GM18520 (cell line): Measurements from ENCODE around the gene NTM.
"Not testable (repeated sequence)": the region's sequence is repeated elsewhere in the genome, so short reads cannot be mapped to it uniquely, and the experiment has no call there.

Experiments
- ATAC-seq: cut with Tn5 transposase; IDR thresholded peaks from one replicate; pipeline ENCODE4 v1.9.1; 2021; ENCODE audit not compliant: unreplicated experiment

Gene NTM

GRCh38 chr11:131664293-131664692 lies 293.9 kb downstream of the NTM start:
- ATAC-seq = no peak

DNA sequence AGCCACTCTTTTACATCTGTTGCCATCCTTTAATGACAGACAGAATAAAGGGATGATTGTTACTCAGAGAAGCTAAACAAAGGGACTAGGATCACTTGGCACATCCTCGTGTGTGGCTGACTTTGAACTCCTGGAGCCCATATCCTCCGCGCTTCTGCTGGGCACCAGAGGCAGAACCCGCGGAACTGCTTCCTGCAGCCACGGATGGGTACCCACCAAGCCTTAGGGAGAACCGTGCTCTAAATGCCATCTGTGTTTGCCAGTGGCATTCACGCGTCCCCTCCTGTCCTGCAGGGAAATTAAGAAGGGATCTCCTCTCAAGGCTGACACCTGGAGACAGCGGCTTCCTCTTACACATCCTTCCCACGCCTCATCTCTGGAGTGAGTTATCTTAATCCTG lies 294.4 kb downstream of the NTM start:
- ATAC-seq = no peak

DNA sequence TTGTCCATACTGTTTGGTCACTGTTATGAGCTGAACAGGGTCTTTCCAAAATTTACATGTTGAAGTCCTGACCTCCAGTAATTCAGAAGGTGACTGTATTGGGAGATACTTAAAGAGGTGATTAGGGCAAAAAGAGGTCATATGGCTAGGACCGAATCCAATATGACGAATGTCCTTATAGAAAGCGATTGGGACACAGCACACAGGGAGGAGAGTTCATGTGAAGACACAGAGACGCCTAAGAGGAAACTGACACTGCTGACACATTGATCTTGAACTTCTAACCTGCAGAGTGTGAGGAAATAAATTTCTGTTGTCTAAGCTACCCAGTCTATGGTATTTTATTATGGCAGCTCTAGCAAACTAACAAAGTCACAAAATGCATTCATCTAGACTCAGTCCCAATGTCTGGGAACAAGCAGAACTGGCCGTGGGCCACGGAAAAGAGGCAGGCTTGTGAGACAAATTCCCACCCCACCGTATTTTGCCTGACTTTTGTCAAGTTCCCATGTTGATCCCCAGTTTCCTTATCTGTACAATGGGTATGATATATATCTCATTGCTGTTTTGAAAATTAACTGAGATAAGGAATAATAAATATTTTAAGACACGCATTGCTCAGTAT lies 295.0 kb downstream of the NTM start:
- ATAC-seq = no peak

- ATAC-seq = no peak
These were observed 295.6 kb downstream of the NTM start for GRCh38 chr11:131666006-131666405.

DNA sequence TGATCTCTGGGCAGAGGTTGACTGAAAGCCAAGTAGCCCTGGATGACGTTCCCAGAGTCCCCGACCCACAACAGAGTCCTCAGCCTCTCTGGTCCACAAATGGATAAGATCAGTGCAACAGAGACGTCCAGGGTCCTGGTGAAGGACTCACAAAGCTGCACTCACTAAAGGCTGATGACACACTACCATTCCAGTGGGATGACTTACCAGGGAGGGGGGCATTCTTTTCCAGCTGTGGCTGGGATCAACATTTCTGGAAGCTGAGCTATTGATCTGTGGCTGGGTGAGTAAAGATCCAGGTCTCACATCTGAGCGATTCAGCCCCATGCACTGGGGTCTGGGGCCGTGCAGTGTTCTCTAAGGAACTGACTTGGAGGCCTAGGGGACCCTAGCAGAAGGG lies 296.2 kb downstream of the NTM start:
- ATAC-seq = no peak

GRCh38 chr11:131667566-131667965 lies 297.2 kb downstream of the NTM start:
- ATAC-seq = no peak

DNA sequence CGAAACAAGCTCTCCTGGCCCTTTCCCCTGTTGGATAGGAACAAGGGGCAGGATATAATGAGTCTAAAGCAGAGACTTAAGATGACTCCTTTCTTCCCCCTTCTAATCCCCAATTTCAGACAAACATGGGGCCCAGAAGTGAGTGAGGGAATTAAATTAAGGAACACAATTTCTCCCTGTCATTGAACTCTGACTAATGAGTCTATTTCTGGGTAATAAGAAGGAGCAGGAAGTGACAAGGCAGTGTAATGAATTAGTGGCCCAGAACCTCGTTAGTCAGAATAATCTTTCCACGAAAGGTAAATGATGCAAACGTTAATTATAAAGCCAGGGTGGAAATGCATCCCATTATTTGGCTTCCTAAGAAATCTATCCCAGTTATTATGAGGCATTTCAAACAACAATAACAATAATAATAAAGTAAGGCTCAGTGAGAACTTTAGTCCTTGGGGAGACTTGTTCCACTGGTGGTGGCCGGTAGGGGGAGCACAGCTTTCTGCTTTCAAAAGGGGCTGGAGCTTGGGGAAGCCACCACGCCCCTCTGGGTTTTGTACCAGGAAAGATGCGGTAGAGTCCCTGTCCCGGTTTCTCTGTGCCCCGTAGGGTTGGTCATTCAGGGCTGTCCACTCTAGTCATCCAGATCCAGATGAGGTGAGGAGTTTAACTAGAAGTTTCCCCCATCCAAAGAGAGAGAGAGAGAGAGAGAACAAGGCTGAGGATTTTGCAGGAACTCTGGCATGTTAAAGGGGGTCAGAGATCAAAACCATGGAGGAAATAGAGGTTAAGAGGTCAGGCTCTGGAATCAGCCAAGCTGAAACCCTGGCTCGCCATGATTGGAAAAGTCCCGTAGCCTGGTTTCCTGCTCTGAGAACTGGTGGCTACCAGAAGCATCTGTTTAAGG lies 298.3 kb downstream of the NTM start:
- ATAC-seq = no peak

GRCh38 chr11:131669401-131669780 lies 299.0 kb downstream of the NTM start:
- ATAC-seq = no peak

GRCh38 chr11:131670876-131671275 lies 300.5 kb downstream of the NTM start:
- no peak for ATAC-seq

- no peak for ATAC-seq
These were observed 300.9 kb downstream of the NTM start for GRCh38 chr11:131671320-131671719.

GRCh38 chr11:131671734-131672133 lies 301.3 kb downstream of the NTM start:
- ATAC-seq = no peak

GRCh38 chr11:131672191-131672590 lies 301.8 kb downstream of the NTM start:
- no peak for ATAC-seq

DNA sequence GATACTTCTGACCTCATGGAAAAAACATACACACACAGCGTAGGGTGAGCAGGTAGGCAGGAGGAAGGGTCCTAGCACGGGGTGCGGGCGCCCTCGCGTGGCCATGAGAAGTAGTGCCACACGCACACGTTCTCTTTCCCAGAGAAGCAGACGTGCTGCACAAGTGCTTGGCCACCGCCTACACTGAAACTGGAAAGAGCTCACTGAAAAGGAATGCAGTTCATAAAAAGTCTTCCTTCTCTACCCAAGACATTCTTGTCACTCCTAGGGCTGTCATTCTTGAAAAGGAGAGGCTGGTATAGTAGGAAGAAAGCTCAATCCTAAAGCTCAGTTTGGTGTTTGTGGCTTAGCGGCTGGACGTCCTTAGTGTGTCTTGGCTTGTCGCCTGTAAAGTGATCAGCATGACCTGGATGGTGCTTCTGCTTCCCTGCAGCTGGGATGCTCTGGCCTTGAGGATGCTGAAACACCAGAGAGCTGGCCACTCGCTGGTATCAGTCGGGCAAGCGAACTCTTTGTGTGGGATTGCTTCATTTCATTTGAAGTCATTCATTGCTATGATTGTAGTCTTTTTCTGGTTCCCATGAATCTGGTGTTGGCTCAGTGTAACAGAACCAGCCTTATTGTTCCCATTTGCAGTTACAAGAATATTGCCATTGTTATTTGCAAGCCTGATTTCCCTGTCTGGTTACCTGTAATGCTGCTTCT lies 303.8 kb downstream of the NTM start:
- ATAC-seq = no peak

DNA sequence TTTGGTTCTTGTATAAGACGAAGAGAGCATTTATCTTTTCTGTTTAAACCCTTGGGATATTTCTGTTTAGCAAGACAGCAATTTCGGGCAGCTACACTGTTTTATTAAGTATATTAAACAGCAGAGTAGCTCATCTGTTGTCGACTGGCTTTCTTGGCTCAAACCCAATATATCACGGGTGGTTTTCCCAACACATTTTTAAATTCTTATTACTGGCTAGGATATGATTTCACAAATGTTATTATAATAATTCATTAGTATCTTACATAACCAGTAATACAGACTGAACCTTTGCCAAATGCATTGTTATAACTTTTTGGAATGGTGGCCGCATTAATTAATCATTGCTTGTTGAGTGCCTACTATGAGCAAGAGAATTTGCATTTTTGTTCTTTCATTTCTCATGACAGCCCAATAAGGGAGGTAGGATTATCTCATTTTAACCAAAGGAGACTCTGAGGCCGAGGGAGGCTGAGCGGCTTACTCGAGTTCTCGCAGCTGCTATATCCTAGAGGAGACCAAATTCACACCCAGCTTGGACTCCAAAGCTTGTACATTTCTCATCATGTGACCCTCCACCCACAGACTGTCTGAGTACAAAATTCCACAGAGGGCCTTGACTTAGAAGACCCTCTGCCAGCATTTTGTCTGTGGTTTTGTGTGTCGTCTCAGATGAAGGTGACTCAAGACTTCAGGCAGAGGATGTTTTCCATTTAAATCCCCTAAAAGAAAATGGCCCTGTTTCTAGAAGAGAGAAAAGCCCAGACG lies 304.9 kb downstream of the NTM start:
- no peak for ATAC-seq

DNA sequence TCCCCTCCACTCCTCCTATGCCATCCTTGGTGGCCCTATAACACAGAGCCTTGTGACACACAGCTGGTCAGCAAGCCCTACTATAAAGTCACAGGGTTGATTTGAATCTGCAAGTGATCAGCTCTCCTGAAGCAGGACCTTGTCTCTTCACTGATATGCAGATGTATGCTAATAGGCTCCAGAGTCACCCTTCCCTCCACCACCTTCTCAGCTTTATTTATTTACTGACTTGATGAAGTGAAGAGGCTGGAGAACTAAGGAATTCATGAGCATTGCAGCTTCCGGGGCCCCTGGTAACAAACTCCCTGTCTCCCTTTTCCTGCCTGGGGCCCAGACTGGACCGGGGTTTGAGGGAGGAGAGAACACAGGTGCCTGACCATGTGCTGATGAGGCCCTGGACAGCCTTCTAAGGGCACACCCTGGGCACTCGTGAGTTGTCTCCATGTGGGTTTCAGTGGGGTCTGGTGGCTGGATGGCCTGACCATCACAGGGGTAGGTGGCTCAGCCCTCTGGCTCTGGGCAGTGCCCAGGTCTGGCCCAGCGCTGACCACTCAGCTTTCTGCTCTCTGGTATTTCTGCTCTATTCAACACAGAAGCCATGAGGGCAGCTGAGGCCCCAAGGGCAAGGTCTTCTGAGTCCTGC lies 307.5 kb downstream of the NTM start:
- no peak for ATAC-seq

DNA sequence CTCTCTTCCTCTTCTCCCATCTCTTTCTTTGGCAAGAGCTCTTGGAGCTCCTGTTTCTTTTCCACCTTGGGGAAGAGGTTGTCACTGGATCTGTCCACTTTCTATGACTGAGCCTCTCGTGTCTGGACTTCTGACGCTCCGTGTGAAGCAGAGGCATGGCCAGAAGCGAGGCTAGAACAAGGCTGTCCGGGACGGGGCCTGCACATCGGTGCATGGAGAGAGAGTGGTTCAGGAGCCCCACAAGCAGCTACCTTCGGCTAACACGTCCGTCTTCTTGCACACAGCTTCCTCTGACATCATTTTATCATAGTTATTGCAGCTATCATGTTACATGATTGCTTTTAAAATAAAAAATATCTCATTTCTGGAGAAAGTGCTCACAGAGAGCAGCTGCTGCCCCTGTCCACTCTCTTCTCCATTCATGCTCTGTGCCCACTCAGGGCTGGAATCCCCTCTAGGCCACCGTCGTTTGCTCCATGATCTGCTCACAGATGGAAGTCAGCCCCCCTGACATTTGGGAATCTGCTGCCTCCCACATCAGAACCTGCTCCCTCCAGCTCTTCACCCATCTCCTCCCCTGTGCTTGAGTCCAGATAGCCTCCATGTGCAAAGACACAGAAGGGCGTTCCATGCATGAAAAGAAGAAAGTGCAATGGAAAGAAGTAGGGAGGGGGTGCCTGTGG lies 308.4 kb downstream of the NTM start:
- ATAC-seq = no peak

- not testable (repeated sequence) for ATAC-seq
These were observed 310.0 kb downstream of the NTM start for GRCh38 chr11:131680448-131680847.

- ATAC-seq = no peak
These were observed 311.5 kb downstream of the NTM start for GRCh38 chr11:131681920-131682319.

- ATAC-seq = no peak
These were observed 312.1 kb downstream of the NTM start for GRCh38 chr11:131682373-131683015.

DNA sequence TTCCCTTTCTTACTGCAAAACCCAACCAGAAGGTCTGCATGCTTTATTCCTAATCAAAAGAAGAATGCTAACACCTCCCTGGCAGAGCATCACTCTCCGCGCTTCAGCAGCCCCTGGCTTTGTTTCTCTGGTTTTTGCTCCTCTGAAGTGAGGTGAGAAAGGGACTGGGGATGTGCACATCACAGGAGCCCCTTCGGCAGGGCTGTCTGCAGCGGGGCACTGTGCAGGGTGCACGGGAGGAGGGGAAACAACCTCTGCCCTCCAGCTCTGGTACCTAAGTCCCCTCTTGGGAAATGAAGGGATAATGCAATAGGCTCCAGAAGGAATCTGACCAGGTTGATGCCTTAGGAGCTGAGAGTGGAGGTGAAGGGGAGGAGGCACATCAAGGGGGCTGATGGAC lies 312.7 kb downstream of the NTM start:
- ATAC-seq = no peak
